ENCODE results near the gene STK32C.

The STK32C gene

GRCh38 chr10:132194726-132195125, 113.0 kb downstream of the STK32C start:
- DNase-seq, result no peak

DNA sequence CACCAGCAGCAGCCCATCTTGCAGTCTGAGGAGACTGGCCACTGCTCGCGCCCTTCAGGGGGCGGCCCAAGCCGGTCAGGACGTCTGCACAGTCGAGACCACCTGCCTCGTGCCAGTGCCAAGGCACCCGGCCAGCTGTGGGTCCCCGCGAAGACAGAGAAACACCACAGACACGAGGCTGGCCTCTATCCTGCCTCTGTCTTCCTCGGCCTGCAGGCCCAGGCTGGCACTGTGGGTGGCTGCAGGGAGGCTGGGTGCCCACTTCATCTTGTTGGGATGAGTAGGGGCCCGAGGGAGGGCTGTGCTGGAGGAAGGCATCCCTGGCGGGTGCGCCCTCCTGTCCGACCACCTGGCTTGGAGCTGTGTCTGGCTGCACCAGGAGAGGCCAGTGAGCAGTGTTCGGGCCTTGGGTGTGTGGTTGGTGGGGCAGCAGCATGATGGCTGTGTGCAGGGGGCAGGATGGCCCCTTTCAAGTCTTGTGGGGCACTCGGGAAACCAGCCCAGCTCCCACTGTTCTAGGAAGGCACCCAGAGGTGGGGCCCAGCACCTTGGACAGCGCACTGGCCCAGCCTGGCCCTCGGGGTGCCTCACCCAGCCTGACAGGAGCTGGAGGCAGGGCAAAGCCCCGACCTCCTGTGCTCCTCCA, 113.7 kb downstream of the STK32C start:
- DNase-seq, result no peak

DNA sequence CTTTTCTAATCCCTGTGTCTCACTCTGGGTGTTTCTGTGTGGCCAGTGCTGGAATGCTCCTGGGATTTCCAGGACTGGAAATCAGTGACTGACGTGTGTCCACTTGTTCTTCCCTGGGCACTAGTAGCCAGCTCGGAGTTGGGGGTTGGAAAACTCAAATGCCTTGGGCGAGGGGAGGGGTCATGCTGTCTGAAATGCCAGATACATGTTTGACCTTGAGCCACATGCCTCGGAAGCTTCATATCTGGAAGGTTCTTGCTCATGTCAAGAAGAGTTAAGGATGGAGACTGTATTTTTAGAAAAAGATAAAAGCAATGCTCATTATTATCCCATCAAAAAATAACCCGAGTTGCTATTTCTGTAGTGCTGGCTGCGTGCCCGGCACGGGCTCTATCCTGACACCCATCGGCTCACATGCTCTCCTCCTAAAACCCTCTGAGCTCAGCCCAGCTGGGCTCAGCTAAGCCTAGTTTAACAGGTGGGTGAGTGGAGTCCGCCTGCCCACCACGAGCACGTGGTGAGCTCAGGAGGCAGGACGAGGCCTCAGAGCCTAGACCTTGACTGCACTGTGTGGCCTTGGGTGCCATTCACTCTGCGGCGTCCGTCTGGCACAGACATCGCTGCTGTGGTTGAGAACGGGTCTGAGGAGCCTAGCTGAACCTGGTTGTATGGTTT, 114.6 kb downstream of the STK32C start:
- peak; percentile 83 for DNase-seq

DNA sequence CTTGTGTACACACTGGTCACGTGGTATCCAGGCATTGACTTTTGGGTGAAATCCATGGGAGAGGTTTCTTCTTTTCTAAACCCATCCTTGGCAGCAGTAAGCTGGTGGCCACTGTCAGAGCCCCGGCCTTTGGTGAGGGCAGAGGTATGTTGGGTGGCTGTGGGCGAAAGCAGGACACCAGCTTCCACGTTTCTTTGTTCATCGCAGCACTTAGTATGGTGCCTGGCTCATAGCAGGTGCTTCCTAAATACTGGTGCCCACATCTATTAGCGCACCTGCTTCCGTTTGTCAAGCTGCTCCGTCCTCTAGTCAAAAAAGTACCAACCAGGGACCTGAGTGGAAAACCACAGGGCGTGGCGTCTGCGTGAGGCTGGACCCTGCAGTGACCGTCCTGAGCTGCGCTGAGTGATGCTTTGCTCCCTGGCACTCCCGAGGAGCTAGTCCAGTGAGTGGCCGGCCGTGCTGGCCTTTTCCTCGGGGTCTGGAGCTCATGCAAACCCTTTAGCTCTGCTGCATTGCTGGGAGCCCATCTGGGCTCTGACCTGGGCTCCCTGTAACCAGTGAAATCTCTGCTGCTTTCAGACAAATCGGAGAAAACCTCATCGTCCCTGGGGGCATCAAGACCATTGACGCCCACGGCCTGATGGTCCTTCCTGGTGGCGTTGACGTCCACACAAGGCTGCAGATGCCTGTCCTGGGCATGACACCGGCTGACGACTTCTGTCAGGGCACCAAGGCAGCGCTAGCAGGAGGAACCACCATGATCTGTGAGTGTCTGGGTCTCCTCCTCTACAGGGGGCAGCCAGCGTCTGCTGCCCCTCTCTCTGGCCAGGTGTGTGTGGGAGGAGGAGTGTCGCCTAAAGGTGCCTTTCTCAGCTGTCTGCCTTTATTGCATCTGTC, 115.4 kb downstream of the STK32C start:
- peak; percentile 73 for DNase-seq

GRCh38 chr10:132189810-132190422, 117.8 kb downstream of the STK32C start:
- no peak for DNase-seq

- DNase-seq, result no peak
These were observed 118.7 kb downstream of the STK32C start for GRCh38 chr10:132189016-132189415.

GRCh38 chr10:132188331-132188730, 119.4 kb downstream of the STK32C start:
- DNase-seq, result no peak

- DNase-seq, result no peak
These were observed 120.2 kb downstream of the STK32C start for GRCh38 chr10:132187430-132188138.

- DNase-seq, result no peak
These were observed 121.0 kb downstream of the STK32C start, which contains the start of gene DPYSL4 for GRCh38 chr10:132186488-132187429. Gene DPYSL4 (plus strand): TSS chr10:132186948. CDS start chr10:132187064, 116 bp downstream.

DNA sequence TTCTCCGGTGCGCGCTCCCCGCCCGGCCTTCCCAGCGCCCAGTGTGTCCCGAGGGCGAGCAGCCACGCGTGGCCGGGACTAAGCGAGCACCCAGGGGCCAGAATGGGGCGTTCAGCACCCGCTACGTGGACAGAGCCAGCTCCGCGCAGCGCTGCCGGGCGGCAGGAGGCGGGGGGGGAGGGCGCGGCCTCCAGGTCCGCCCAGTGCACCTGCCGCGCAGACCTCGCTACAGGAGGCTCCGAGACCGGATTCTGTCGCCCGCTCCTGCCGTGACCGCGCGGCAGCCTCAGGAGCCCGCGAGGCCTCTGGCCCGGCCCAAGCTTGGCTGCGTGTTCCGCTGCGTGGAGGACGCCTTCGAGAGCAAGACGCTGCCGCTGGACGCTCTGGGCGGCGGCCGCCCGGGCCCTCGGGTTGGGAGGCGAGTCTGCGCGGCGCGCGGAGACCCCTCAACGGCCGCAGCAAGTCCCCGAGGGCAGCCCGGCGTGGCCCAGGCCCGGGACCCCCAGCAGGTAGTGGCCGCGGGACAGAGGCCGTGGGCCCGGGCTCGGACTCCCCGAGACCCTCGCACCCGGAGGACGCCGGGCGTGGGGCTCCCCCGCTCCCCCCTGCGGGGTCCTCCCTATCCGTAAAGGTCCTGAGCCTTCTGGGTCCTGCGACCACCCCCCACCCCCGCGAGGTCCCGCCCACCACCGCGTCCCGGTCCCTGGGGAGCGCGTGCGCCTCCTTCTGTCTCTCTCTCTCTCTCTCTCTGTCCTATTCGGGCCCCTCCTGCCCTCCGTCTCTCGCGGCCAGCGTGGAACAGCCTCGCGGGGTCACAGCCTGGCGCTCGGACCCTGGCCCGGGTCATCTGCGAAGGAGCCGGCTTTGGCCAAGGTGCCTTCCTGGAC, 121.9 kb downstream of the STK32C start:
- no peak for DNase-seq

DNA sequence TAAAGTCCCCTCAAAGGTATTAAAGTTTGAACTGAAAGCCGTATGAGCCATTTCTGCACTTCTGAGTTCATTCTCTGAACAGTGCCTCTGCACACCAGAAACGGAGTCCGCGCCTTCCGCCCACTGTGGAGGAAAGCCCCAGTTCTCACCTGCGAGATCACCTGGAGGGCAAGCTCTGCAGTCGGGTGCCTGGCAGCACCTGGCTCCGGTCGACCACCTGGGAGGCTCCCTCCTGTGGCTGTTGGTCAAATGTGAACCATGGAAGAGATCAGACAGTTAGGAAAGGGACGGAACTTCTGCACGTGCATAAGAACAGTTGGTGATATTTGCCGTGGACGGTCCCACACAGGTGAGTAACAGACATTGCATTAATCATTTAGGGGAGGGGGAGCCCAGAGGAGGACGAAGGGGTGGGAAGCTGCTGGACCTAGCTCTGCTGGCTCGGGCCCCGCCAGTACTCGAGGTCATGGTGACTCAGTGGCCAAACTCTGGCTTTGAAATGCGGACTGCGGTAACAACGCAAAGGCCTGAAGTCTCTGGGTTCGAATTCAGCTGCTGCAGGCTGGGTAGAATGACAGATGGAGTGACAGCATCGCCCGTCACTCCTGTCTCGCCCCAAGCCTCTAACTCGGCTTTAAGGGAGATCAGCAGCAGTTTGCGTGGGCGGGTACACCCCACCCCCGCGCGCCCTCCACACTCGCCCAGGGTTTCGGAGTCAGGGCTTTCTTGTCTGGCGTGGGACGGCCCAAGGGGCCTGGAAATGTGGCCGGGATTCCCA, 122.7 kb downstream of the STK32C start:
- no peak for DNase-seq

- DNase-seq, result no peak
These were observed 124.7 kb downstream of the STK32C start for GRCh38 chr10:132183046-132183445.

GRCh38 chr10:132182591-132182990, 125.2 kb downstream of the STK32C start:
- DNase-seq, result no peak

DNA sequence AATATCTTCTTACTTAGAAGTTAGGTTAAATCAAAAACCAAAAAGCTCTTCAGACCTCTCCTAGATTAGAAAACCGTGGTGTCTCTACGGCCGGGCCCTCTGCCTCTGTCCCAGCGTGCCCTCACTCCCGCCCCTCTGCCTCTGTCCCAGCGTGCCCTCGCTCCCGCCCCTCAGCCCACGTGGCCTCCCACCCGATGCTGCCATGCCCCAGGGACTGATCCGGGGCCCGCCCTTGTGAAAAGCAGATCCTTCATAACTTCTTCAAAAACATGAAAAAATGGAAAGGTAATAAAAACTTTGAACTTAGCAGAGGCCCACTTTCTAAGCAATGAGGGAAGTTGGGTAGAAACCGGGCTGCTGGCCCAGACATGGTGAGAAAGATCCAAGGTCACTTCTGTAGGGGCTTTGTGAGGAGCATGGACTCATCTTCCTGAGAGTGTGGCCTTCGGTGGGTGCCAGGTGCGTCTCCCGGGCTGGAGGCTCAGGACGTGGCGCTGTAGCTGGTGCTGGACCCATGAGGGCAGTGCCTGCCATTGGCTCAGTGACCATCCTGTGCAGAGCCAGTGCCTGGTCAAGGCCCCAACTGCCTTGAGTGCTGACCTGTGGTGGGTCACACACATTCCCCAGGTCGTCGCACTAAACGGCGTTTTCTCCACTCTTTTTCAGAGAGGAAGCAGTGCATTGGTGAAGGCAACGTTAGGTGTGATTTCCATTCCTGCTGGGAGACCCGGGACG, 125.9 kb downstream of the STK32C start:
- no peak for DNase-seq

DNA sequence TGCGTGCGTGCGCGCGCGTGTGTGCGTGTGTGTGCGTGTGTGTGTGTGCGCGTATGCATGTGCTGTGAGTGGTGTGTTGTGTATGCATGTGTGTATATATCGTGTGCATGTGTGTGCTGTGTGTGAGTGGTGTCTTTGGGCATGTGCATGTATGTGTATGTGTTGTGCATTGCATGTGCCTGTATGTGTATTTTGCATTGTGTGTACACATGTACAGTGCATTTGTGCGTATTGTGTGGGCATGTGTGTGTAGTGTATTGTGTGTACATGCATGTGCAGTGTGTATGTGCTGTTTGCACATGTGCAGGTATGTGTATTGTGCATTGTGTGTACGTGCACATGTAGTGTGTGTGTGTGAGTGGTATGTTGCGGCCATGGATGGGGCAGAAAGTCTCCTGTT, 127.0 kb downstream of the STK32C start:
- no peak for DNase-seq

- DNase-seq, result no peak
These were observed 128.0 kb downstream of the STK32C start for GRCh38 chr10:132179551-132180392.

DNA sequence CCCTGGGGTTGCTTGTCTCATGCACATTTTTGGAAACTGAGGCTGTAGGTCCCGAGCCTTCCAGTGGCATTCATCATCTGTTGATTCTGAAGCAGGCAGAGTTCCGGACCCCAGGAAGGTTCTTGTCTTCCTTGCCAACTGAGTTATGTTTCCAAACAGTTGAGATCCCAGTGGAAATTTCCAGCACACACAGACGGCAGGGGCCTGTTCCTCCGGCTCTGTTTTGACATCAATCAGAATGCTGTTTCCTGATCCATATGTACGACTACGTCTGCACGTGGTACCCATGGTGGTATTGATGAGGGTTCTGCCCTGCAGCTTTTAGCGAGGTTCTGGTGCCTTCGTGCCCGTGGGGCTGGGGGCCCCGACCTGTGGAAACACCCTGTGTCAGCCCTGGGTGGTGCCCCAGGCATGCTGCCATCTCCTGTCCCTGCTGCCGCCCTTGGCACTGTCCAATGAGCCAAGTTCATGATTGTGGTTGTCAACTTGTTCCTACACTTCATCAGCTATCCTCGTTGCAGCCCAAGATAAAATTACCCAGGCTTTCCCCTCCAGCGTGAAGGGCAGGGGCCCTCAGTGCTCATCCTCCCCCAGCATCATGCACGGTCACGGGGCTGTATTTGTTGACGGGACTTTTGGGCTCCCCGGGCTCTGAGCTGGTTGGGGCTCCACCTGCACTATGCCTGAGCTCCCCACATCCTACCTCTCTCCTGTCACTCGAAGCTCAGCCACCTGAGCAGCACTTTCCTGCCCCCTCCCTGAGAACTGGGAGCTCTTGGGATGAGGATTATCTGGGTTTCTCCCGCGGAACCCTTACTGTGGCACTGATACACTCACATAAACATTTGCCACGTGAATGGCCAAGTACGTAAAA, 128.8 kb downstream of the STK32C start:
- no peak for DNase-seq

Measured in RPMI8226 (cell line).